ENCODE results near the gene SLC10A2. TPM values are rescaled to one million over a fixed set of nuclear protein-coding genes. Genes with fewer than 3 reads are reported as not detected.
"Not testable (repeated sequence)": the region's sequence is repeated elsewhere in the genome, so short reads cannot be mapped to it uniquely, and the experiment has no call there.

Gene SLC10A2
- total RNA-seq, 4 donors from 2014 or later, result 0.13 TPM; not detected in 3

GRCh38 chr13:103101500-103101899 is 35.3 kb upstream of the SLC10A2 start:
- no peak overlapping the region for H3K4me3 ChIP-seq (ENCODE audit: low read depth, poor library complexity, severe bottlenecking)
- 15 to 25% methylated on average over 2 of the region's 2 CpGs for WGBS, 2 donors
- no peak for DNase-seq (ENCODE audit: low spot score in 2 of 2)
- TF ChIP-seq POLR2A (IDR thresholded peaks at IDR 0.05), result no peak
- TF ChIP-seq CTCF (IDR thresholded peaks at IDR 0.05), result no peak
- intact Hi-C loops (cut with DNase I; ENCODE audit: low total_unique reads), result no loop called here

- no peak overlapping the region for H3K4me3 ChIP-seq (ENCODE audit: low read depth, poor library complexity, severe bottlenecking)
- intact Hi-C loops (cut with DNase I; ENCODE audit: low total_unique reads), result no loop called here
- no peak for DNase-seq (ENCODE audit: low spot score in 2 of 2)
- TF ChIP-seq CTCF (IDR thresholded peaks at IDR 0.05) (no peak), POLR2A (IDR thresholded peaks at IDR 0.05) (no peak)
These were observed 34.6 kb upstream of the SLC10A2 start for GRCh38 chr13:103100830-103101229.

- no peak overlapping the region for H3K4me3 ChIP-seq (ENCODE audit: low read depth, poor library complexity, severe bottlenecking)
- no peak for TF ChIP-seq POLR2A (IDR thresholded peaks at IDR 0.05)
- TF ChIP-seq CTCF (IDR thresholded peaks at IDR 0.05), result no peak
- intact Hi-C loops (cut with DNase I; ENCODE audit: low total_unique reads), result no loop called here
- 72 to 74% methylated on average over 5 of the region's 5 CpGs for WGBS, 2 donors
- DNase-seq (ENCODE audit: low spot score in 2 of 2), result no peak
These were observed 33.6 kb upstream of the SLC10A2 start for GRCh38 chr13:103099722-103100293.

- WGBS, 2 donors, result 70 to 79% methylated on average over 3 of the region's 3 CpGs
- intact Hi-C loops (cut with DNase I; ENCODE audit: low total_unique reads), result no loop called here
- H3K4me3 ChIP-seq (ENCODE audit: low read depth, poor library complexity, severe bottlenecking), result no peak overlapping the region
- DNase-seq (ENCODE audit: low spot score in 2 of 2), result no peak
- TF ChIP-seq CTCF (IDR thresholded peaks at IDR 0.05) (no peak), POLR2A (IDR thresholded peaks at IDR 0.05) (no peak)
These were observed 32.3 kb upstream of the SLC10A2 start for GRCh38 chr13:103098535-103098934.

GRCh38 chr13:103097366-103097928 is 31.2 kb upstream of the SLC10A2 start:
- intact Hi-C loops (cut with DNase I; ENCODE audit: low total_unique reads), result no loop called here
- no peak for TF ChIP-seq CTCF (IDR thresholded peaks at IDR 0.05)
- TF ChIP-seq POLR2A (IDR thresholded peaks at IDR 0.05), result no peak
- H3K4me3 ChIP-seq (ENCODE audit: low read depth, poor library complexity, severe bottlenecking), result no peak overlapping the region
- 82 to 85% methylated on average over 7 of the region's 7 CpGs for WGBS, 2 donors
- no peak for DNase-seq (ENCODE audit: low spot score in 2 of 2)

GRCh38 chr13:103093649-103094048 is 27.4 kb upstream of the SLC10A2 start:
- intact Hi-C loops (cut with DNase I; ENCODE audit: low total_unique reads), result not testable (repeated sequence)
- 96 to 100% methylated on average over 1 of the region's 1 CpG for WGBS, 2 donors

More at GRCh38 chr13:103093649-103094048, 27.4 kb upstream of the SLC10A2 start:
- DNase-seq (ENCODE audit: low spot score in 2 of 2); H3K4me3 ChIP-seq (ENCODE audit: low read depth, poor library complexity, severe bottlenecking): not testable (repeated sequence)

All from lower leg skin (tissue), 4 donors.